BLaER1 (cell line): Measurements from ENCODE around the gene SLC24A3.

Source experiments
- H3K27ac ChIP-seq: shearing (Covaris generic); formaldehyde crosslinking; 2 replicates; pipeline ENCODE4 v1.8.1; 2022
- H3K27me3 ChIP-seq: shearing (Covaris generic); formaldehyde crosslinking; 2 replicates; pipeline ENCODE4 v1.8.1; 2022
- H3K36me3 ChIP-seq: shearing (Covaris generic); formaldehyde crosslinking; 2 replicates; pipeline ENCODE4 v1.8.1; 2022
- H3K4me1 ChIP-seq: shearing (Covaris generic); formaldehyde crosslinking; 2 replicates; pipeline ENCODE4 v1.8.1; 2022
- H3K4me2 ChIP-seq: shearing (Covaris generic); formaldehyde crosslinking; 2 replicates; pipeline ENCODE4 v1.8.1; 2022
- H3K4me3 ChIP-seq: shearing (Covaris generic); formaldehyde crosslinking; 2 replicates; pipeline ENCODE4 v1.8.1; 2022
- H3K9ac ChIP-seq: shearing (Covaris generic); formaldehyde crosslinking; 2 replicates; pipeline ENCODE4 v1.8.1; 2022
- H3K9me3 ChIP-seq: shearing (Covaris generic); formaldehyde crosslinking; 2 replicates; pipeline ENCODE4 v1.8.1; 2022
- H4K20me1 ChIP-seq: shearing (Covaris generic); formaldehyde crosslinking; 2 replicates; pipeline ENCODE4 v1.8.1; 2022
- Cebpa-rat ChIP-seq: shearing (Covaris generic); IDR thresholded peaks from 2 replicates; pipeline ENCODE4 v1.8.1; 2022

Gene SLC24A3

DNA sequence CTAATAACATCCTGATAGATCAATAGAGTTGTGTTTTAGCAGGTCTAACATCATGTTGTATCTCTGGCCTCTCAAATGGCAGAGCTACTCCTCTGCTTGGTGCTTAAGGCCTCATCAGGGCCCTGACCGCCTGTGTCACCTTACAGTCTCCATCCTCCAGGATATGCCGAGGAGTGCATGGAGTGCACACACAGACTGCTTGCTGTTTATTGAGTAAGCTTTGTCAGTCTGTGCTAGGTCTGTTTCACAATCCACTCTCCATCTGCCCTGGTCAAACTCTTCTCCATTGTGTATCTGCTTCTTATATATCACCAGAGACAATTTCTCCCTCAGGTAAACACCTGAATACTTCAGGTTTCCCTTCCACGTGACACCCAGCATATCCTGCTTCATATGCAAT lies 136.1 kb downstream of the SLC24A3 start:
- Histone ChIP-seq H3K27ac (no peak overlapping the region), H3K9ac (no peak overlapping the region), H3K4me3 (no peak overlapping the region), H3K36me3 (no peaks in the 10 kb centered on the region), H4K20me1 (no peaks in the 10 kb centered on the region), H3K9me3 (no peaks in the 10 kb centered on the region), H3K4me1 (peaks cover 12% of the 10 kb centered on the region), H3K27me3 (no peaks in the 10 kb centered on the region; the same call in 1 of the 2 replicates), H3K4me2 (peak overlapping the region; percentile 83)
- TF ChIP-seq Cebpa-rat = no peak

DNA sequence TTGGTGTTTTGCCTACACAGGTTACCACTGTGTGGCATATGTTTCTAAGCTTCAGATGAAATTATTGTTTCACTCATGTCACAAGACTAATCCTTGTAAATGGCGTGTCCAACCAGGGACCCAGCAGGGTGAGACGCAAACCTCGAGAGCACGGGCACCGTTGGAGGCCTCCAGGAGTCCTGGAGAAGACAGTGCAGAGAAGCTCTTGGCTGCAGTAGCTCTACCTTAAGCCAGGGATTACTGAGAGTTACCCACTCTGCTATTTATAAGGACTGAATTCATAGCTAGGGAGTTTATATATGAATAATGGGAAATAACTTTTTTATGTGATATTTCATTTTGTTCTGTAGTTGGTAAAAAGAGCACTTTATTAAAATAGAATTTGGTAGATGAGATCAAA lies 137.4 kb downstream of the SLC24A3 start:
- Histone ChIP-seq H3K4me3 (no peak overlapping the region), H3K4me2 (no peak overlapping the region), H3K4me1 (peaks cover 12% of the 10 kb centered on the region), H3K9ac (no peak overlapping the region), H3K27ac (no peak overlapping the region), H3K36me3 (no peaks in the 10 kb centered on the region), H4K20me1 (no peaks in the 10 kb centered on the region), H3K27me3 (no peaks in the 10 kb centered on the region; the same call in 1 of the 2 replicates), H3K9me3 (no peaks in the 10 kb centered on the region)
- no peak for TF ChIP-seq Cebpa-rat

GRCh38 chr20:19351542-19351941 lies 139.1 kb downstream of the SLC24A3 start:
- Histone ChIP-seq H3K9ac (no peak overlapping the region), H3K4me3 (no peak overlapping the region), H3K4me2 (no peak overlapping the region), H3K27me3 (no peaks in the 10 kb centered on the region; the same call in 1 of the 2 replicates), H3K4me1 (peaks cover 12% of the 10 kb centered on the region), H3K27ac (no peak overlapping the region), H4K20me1 (no peaks in the 10 kb centered on the region), H3K36me3 (no peaks in the 10 kb centered on the region), H3K9me3 (no peaks in the 10 kb centered on the region)
- no peak for TF ChIP-seq Cebpa-rat

GRCh38 chr20:19354950-19355349 lies 142.5 kb downstream of the SLC24A3 start:
- no peaks in the 10 kb centered on the region for H4K20me1 ChIP-seq
- TF ChIP-seq Cebpa-rat = no peak
- no peaks in the 10 kb centered on the region for H3K9me3 ChIP-seq

DNA sequence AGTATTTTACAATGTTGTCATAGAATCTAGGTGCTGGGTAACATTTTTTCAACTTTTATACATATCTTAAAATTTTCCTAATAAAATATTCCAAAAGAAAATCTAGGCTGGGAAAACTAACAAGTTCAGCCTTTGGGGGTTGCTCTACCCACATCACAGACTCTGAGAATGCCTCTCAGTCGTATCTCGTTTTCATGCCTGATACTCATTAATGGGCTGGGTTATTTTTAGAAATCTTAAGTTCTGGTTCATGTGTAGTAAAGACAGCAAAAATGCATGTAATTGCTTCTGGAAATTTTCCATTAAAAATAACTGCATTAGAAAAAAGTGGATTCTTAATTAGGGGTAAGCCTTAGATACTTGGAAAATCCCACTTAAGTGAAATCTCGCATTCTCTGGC lies 149.3 kb downstream of the SLC24A3 start:
- Histone ChIP-seq H3K9ac (no peak overlapping the region), H3K27ac (no peak overlapping the region), H3K4me2 (no peak overlapping the region), H3K36me3 (no peaks in the 10 kb centered on the region), H4K20me1 (no peaks in the 10 kb centered on the region), H3K9me3 (no peaks in the 10 kb centered on the region), H3K4me1 (no peaks in the 10 kb centered on the region), H3K27me3 (no peaks in the 10 kb centered on the region), H3K4me3 (no peak overlapping the region)
- no peak for TF ChIP-seq Cebpa-rat

More at GRCh38 chr20:19354950-19355349, 142.5 kb downstream of the SLC24A3 start:
- Histone ChIP-seq H3K4me2 (no peak overlapping the region), H3K27me3 (no peaks in the 10 kb centered on the region), H3K27ac (no peak overlapping the region), H3K36me3 (no peaks in the 10 kb centered on the region), H3K9ac (no peak overlapping the region), H3K4me1 (no peaks in the 10 kb centered on the region), H3K4me3 (no peak overlapping the region)

GRCh38 chr20:19363476-19363875 lies 151.0 kb downstream of the SLC24A3 start:
- Histone ChIP-seq H3K27me3 (no peaks in the 10 kb centered on the region), H3K4me2 (no peak overlapping the region), H3K27ac (no peak overlapping the region), H3K4me1 (no peaks in the 10 kb centered on the region), H4K20me1 (no peaks in the 10 kb centered on the region), H3K36me3 (no peaks in the 10 kb centered on the region), H3K4me3 (no peak overlapping the region), H3K9me3 (no peaks in the 10 kb centered on the region), H3K9ac (no peak overlapping the region)
- no peak for TF ChIP-seq Cebpa-rat

GRCh38 chr20:19367591-19367990 lies 155.1 kb downstream of the SLC24A3 start:
- Histone ChIP-seq H3K9ac (no peak overlapping the region), H3K27ac (no peak overlapping the region), H3K4me1 (no peaks in the 10 kb centered on the region), H3K36me3 (no peaks in the 10 kb centered on the region), H3K4me2 (no peak overlapping the region), H3K9me3 (no peaks in the 10 kb centered on the region), H4K20me1 (no peaks in the 10 kb centered on the region), H3K4me3 (no peak overlapping the region), H3K27me3 (no peaks in the 10 kb centered on the region)
- no peak for TF ChIP-seq Cebpa-rat

DNA sequence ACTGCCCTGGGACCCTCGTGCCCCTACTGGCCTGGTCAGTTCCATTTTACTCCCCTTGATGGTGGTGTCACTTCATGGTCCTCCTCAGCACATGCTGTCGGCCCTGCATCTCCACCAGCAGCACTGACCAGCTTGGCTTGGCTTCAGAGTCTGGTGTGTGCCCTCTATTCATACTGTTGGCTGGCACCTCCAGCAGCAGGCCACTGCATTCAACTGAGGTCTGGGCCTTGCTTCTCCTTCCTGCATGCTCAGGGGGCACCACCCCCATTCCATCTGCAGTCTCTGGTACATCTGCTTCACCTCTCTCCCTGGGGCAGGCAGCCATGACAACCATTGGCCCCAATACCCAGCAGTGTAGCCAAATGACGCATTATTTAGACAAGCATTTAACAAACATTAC lies 155.9 kb downstream of the SLC24A3 start:
- no peaks in the 10 kb centered on the region for H3K27me3 ChIP-seq
- H3K9ac ChIP-seq = no peak overlapping the region
- no peak overlapping the region for H3K27ac ChIP-seq
- no peaks in the 10 kb centered on the region for H3K9me3 ChIP-seq
- H3K4me1 ChIP-seq = no peaks in the 10 kb centered on the region
- H3K4me3 ChIP-seq = no peak overlapping the region
- no peak overlapping the region for H3K4me2 ChIP-seq
- no peaks in the 10 kb centered on the region for H4K20me1 ChIP-seq
- TF ChIP-seq Cebpa-rat = no peak
- no peaks in the 10 kb centered on the region for H3K36me3 ChIP-seq

- H3K4me1 ChIP-seq = no peaks in the 10 kb centered on the region
- H3K9ac ChIP-seq = no peak overlapping the region
- no peaks in the 10 kb centered on the region for H3K36me3 ChIP-seq
- no peak for TF ChIP-seq Cebpa-rat
- no peak overlapping the region for H3K4me3 ChIP-seq
- H4K20me1 ChIP-seq = no peaks in the 10 kb centered on the region
- H3K27me3 ChIP-seq = no peaks in the 10 kb centered on the region
- H3K27ac ChIP-seq = no peak overlapping the region
- no peaks in the 10 kb centered on the region for H3K9me3 ChIP-seq
- H3K4me2 ChIP-seq = no peak overlapping the region
Measured at GRCh38 chr20:19370076-19371075, 157.9 kb downstream of the SLC24A3 start.

- TF ChIP-seq Cebpa-rat = no peak
- H3K27ac ChIP-seq = no peak overlapping the region
- H3K9me3 ChIP-seq = no peaks in the 10 kb centered on the region
- H3K4me1 ChIP-seq = no peaks in the 10 kb centered on the region
- H4K20me1 ChIP-seq = no peaks in the 10 kb centered on the region
- H3K4me2 ChIP-seq = no peak overlapping the region
- no peak overlapping the region for H3K9ac ChIP-seq
- no peaks in the 10 kb centered on the region for H3K36me3 ChIP-seq
- H3K4me3 ChIP-seq = no peak overlapping the region
- H3K27me3 ChIP-seq = no peaks in the 10 kb centered on the region
Measured at GRCh38 chr20:19371112-19371511, 158.7 kb downstream of the SLC24A3 start.
